Endothelial cell of umbilical vein (primary cell): Measurements from ENCODE around the gene EPS8. TPM values are rescaled to one million over a fixed set of nuclear protein-coding genes. Genes with fewer than 3 reads are reported as not detected.

ENCODE experiments used
- BruUV-seq: library from RNA; stranded (reverse); fragments of 400-500 nt; replicated peaks from 2 replicates; lab custom pipeline; 2021; lab: Mats Ljungman, UMichigan
- CTCF ChIA-PET: fragments of 300-600, 350-600 bp; sonication (Branson Sonifier 250); formaldehyde crosslinking; loops from one replicate; lab custom pipeline; 2021; ENCODE audit warnings: antibody characterized with exemption, inconsistent platforms; lab: Charles Lee
- POLR2A ChIA-PET: fragments of 300-600, 350-600 bp; sonication (Branson Sonifier 250); formaldehyde crosslinking; loops from one replicate; lab custom pipeline; 2021; ENCODE audit warnings: antibody characterized with exemption, inconsistent platforms; lab: Charles Lee
- DNase-seq: peaks from one replicate; pipeline ENCODE4 v3.0.0-alpha.2; 2011; ENCODE audit warnings: low read depth, low spot score
- FAIRE-seq: peaks from 2 replicates; lab custom pipeline; 2011; peaks lifted over from hg19 to GRCh38; lab: Jason Lieb, UNC
- H2AFZ ChIP-seq: 2 replicates; pipeline ENCODE4 v1.6.0; 2012; ENCODE audit warnings: low read depth, low read length, control low read depth, inconsistent platforms
- H3K27ac ChIP-seq: 2 replicates; pipeline ENCODE4 v1.5.1; 2011; ENCODE audit warnings: low read depth, mild to moderate bottlenecking, control low read depth, low read length, moderate library complexity; ENCODE audit not compliant: insufficient read depth
- H3K27me3 ChIP-seq, 2 experiments: 2 replicates each; pipeline versions ENCODE4 v1.6.0 to v1.6.1; 2011; ENCODE audit warnings: low read length in 2 of 2, mixed read lengths in 1 of 2; ENCODE audit not compliant: control insufficient read depth in 2 of 2, insufficient read depth in 2 of 2
- H3K36me3 ChIP-seq, 2 experiments: 2 replicates in 1 of 2; 3 replicates in 1 of 2; pipeline ENCODE4 v1.5.1; 2011; ENCODE audit warnings: low read length in 2 of 2, mild to moderate bottlenecking in 1 of 2, moderate library complexity in 1 of 2; ENCODE audit not compliant: control insufficient read depth in 2 of 2, insufficient read depth in 2 of 2; ENCODE audit errors: extremely low read depth in 1 of 2
- H3K4me1 ChIP-seq: 3 replicates; pipeline ENCODE4 v1.5.1; 2011; ENCODE audit warnings: mild to moderate bottlenecking, low read length; ENCODE audit not compliant: control insufficient read depth, insufficient read depth; ENCODE audit errors: extremely low read depth
- H3K4me2 ChIP-seq: 2 replicates; pipeline ENCODE4 v1.6.1; 2011; ENCODE audit warnings: low read length, control low read depth, mixed read lengths; ENCODE audit not compliant: insufficient read depth
- H3K4me3 ChIP-seq, 3 experiments: fragments of 200-600 bp in 1 of 3; sonication (generic), shearing (Covaris generic) in 1 of 3; replicated peaks in 1 of 3; 2 replicates each; pipeline ENCODE4 v1.5.1; 2011 to 2016; ENCODE audit warnings: control low read depth in 3 of 3, low read length in 3 of 3, mild to moderate bottlenecking in 2 of 3, inconsistent platforms in 1 of 3, low read depth in 1 of 3, moderate library complexity in 1 of 3; ENCODE audit not compliant: insufficient read depth in 1 of 3
- H3K79me2 ChIP-seq: 2 replicates; pipeline ENCODE4 v1.6.0; 2012; ENCODE audit warnings: low read length, inconsistent platforms; ENCODE audit not compliant: control insufficient read depth, insufficient read depth
- H3K9ac ChIP-seq: replicated peaks from 2 replicates; pipeline ENCODE3; 2011; ENCODE audit warnings: low read length, control low read depth; ENCODE audit not compliant: insufficient read depth; ENCODE audit errors: extremely low read depth
- H3K9me1 ChIP-seq: replicated peaks from 3 replicates; pipeline ENCODE4 v1.6.0; 2011; ENCODE audit warnings: mild to moderate bottlenecking, low read length; ENCODE audit not compliant: control insufficient read depth, insufficient read depth; ENCODE audit errors: extremely low read depth
- H3K9me3 ChIP-seq: replicated peaks from 2 replicates; pipeline ENCODE4 v1.5.1; 2012; ENCODE audit warnings: low read length, inconsistent platforms; ENCODE audit not compliant: control insufficient read depth, insufficient read depth
- H4K20me1 ChIP-seq: replicated peaks from 2 replicates; pipeline ENCODE3; 2011; ENCODE audit warnings: mild to moderate bottlenecking, low read length; ENCODE audit not compliant: control insufficient read depth, insufficient read depth; ENCODE audit errors: extremely low read depth
- EZH2 ChIP-seq: IDR thresholded peaks from 2 replicates; pipeline ENCODE4 v1.6.1; 2012; ENCODE audit warnings: borderline replicate concordance, low read depth, mild to moderate bottlenecking, moderate library complexity, low read length, inconsistent platforms; ENCODE audit not compliant: severe bottlenecking
- FOS ChIP-seq: IDR thresholded peaks from 2 replicates; pipeline ENCODE4 v1.6.1; 2011; ENCODE audit warnings: mild to moderate bottlenecking, low read length, moderate library complexity, borderline replicate concordance; ENCODE audit not compliant: insufficient read depth
- GATA2 ChIP-seq: IDR thresholded peaks from 2 replicates; pipeline ENCODE4 v1.7.0; 2011; ENCODE audit warnings: low read depth, mild to moderate bottlenecking, moderate library complexity, mixed read lengths, low read length; ENCODE audit not compliant: insufficient read length, insufficient read depth
- JUN ChIP-seq: IDR thresholded peaks from 2 replicates; pipeline ENCODE4 v1.6.1; 2011; ENCODE audit warnings: borderline replicate concordance, low read depth; ENCODE audit not compliant: insufficient read length, insufficient read depth
- MYC ChIP-seq: IDR thresholded peaks from one replicate; pipeline ENCODE4 v1.6.1; 2011; ENCODE audit warnings: mild to moderate bottlenecking, low read depth, low read length
- POLR2A ChIP-seq: IDR thresholded peaks from 2 replicates; pipeline ENCODE4 v1.6.1; 2012; ENCODE audit warnings: low read depth, mild to moderate bottlenecking, control low read depth, low read length
- POLR2AphosphoS5 ChIP-seq: IDR thresholded peaks from 2 replicates; pipeline ENCODE4 v1.6.1; 2012; ENCODE audit warnings: low read depth, mild to moderate bottlenecking, control low read depth, low read length, moderate library complexity; ENCODE audit not compliant: insufficient read depth
- dilution Hi-C: fragments of 300-500 bp; cut with MboI; formaldehyde crosslinking; loops from one replicate; pipeline ENCODE4 v1.15.0; 2019; ENCODE audit warnings: low sequenced_read_pairs; ENCODE audit not compliant: extremely low pct_ligation_motif_present
- intact Hi-C: fragments of 100-400 bp; cut with micrococcal nuclease; formaldehyde crosslinking; loops from one replicate; pipeline ENCODE4 v1.10.0; 2022
- polyA plus RNA-seq, 4 experiments: library from polyadenylated mRNA; depleted of rRNA in 3 of 4; stranded (reverse) in 3 of 4; unstranded in 1 of 4; fragments of >200 nt; gene quantifications; 2 replicates each; pipeline versions ENCODE4 v1.2.1 to v1.2.3, GENCODE V29; 2011 to 2012; ENCODE audit warnings: missing spikeins in 1 of 4
- total RNA-seq: library from RNA; stranded (reverse); gene quantifications from 2 replicates; pipeline ENCODE4 v1.2.3, GENCODE V29; 2021
- TF ChIP-seq, protein P1 (sequence below), 2 donors: IDR thresholded peaks; 1 replicate in 1 of 2; 2 replicates in 1 of 2; pipeline ENCODE4 v1.5.1; 2011; ENCODE audit warnings: low read length in 2 of 2, mild to moderate bottlenecking in 2 of 2, moderate library complexity in 2 of 2, control low read depth in 1 of 2, inconsistent platforms in 1 of 2, low read depth in 1 of 2; ENCODE audit not compliant: insufficient read depth in 1 of 2; ENCODE audit errors: extremely low read depth in 1 of 2
- TF ChIP-seq, protein P2 (sequence below): IDR thresholded peaks from 2 replicates; pipeline ENCODE4 v1.6.1; 2011; ENCODE audit not compliant: insufficient read depth, insufficient read length

Gene EPS8
- total and polyA plus RNA-seq, 2 donors (not counting 3 experiments of a cell fraction or from before 2014, with no cell fraction given) = 8.4 to 11.9 TPM

DNA sequence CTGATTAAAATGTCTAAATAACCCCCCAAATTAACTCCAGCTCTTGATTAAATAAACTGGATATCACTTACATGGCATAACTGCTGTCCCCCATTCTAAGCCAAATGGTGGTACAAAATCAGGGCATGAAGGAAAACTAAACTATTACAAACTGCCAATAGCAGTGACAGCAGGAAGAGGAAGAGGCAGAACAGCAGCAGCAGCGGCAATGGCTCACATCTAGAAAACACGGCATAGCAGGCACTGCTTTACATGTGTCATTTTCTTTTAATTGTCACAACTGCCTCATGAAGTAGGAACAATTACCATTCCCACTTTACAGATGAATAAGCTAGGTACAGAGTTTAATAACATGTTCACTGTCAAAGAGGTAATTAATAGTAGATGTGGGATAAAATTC, 92.0 kb downstream of the EPS8 start:
- H4K20me1 ChIP-seq = no peaks in the 10 kb centered on the region
- H3K9ac ChIP-seq = no peak overlapping the region
- H3K9me3 ChIP-seq = no peaks in the 10 kb centered on the region
- no peaks in the 10 kb centered on the region for H3K79me2 ChIP-seq
- no peaks in the 10 kb centered on the region for H3K27me3 ChIP-seq
- ChIA-PET POLR2A (no interaction called here), CTCF (interaction anchor here (1.8 kb wide), 1 partner anchor 98 kb away, joined by 5 read pairs; no protein-coding TSS in a partner anchor)
- no peak overlapping the region for H2AFZ ChIP-seq
- intact Hi-C loops = loop anchor here (5.0 kb wide), 1 partner anchor 35 kb away; no protein-coding TSS in a partner anchor
- DNase-seq (no peak), FAIRE-seq (no peak)
- H3K4me2 ChIP-seq = no peak overlapping the region
- H3K4me3 ChIP-seq = no peak overlapping the region
- peaks cover 33% of the 10 kb centered on the region for H3K4me1 ChIP-seq
- dilution Hi-C loops = no loop called here
- H3K9me1 ChIP-seq = no peaks in the 10 kb centered on the region
- no peak overlapping the region for H3K27ac ChIP-seq
- TF ChIP-seq FOS (no peak), EZH2 (no peak), POLR2A (no peak), MYC (no peak), GATA2 (no peak), POLR2AphosphoS5 (no peak), JUN (no peak)
- TF ChIP-seq, protein P1, sequence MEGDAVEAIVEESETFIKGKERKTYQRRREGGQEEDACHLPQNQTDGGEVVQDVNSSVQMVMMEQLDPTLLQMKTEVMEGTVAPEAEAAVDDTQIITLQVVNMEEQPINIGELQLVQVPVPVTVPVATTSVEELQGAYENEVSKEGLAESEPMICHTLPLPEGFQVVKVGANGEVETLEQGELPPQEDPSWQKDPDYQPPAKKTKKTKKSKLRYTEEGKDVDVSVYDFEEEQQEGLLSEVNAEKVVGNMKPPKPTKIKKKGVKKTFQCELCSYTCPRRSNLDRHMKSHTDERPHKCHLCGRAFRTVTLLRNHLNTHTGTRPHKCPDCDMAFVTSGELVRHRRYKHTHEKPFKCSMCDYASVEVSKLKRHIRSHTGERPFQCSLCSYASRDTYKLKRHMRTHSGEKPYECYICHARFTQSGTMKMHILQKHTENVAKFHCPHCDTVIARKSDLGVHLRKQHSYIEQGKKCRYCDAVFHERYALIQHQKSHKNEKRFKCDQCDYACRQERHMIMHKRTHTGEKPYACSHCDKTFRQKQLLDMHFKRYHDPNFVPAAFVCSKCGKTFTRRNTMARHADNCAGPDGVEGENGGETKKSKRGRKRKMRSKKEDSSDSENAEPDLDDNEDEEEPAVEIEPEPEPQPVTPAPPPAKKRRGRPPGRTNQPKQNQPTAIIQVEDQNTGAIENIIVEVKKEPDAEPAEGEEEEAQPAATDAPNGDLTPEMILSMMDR (IDR thresholded peaks at IDR 0.05; ENCODE audit: extremely low read depth in 1 of 2, insufficient read depth in 1 of 2, low read depth in 1 of 2, low read length in 2 of 2) = no peak
- TF ChIP-seq, protein P2, sequence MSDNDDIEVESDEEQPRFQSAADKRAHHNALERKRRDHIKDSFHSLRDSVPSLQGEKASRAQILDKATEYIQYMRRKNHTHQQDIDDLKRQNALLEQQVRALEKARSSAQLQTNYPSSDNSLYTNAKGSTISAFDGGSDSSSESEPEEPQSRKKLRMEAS = no peak
- no peaks in the 10 kb centered on the region for H3K36me3 ChIP-seq
- no TSS peak for BruUV-seq
